ENCODE measurements around the gene NUP133.
"Not testable (repeated sequence)": the region's sequence is repeated elsewhere in the genome, so short reads cannot be mapped to it uniquely, and the experiment has no call there.

Gene NUP133

GRCh38 chr1:229507951-229508822 is at the start of gene NUP133:
TSS of gene NUP133 (minus strand) at chr1:229508341. CDS start at chr1:229508249, 92 bp downstream.
- peak; percentile 98 for DNase-seq (ENCODE audit: low spot score)

GRCh38 chr1:229557200-229557850 is 49.2 kb upstream of the NUP133 start:
- no peak for DNase-seq (ENCODE audit: low spot score)

- no peak for DNase-seq (ENCODE audit: low spot score)
These were observed 46.9 kb upstream of the NUP133 start for GRCh38 chr1:229554886-229555621.

- no peak for DNase-seq (ENCODE audit: low spot score)
These were observed 45.5 kb upstream of the NUP133 start for GRCh38 chr1:229553621-229554130.

DNA sequence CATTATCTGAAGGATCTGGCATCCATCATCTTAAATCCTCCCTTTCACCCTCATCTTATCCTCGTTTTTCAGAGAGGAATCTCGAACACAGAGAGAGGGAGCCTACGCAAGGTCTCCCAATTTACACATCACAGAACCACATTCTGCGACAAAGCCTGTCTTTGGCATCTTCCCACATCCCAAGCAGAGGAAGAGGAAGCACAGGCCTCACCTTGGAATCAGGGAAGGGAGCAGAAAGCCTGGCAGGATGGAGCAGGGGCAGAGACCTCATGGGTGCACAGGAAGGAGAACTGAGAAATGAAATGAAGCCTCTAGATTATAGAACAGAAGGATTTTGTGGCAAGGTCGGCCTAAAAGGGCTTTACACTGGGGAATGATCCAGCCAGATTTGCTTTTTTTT is 44.6 kb upstream of the NUP133 start:
- DNase-seq (ENCODE audit: low spot score): no peak

DNA sequence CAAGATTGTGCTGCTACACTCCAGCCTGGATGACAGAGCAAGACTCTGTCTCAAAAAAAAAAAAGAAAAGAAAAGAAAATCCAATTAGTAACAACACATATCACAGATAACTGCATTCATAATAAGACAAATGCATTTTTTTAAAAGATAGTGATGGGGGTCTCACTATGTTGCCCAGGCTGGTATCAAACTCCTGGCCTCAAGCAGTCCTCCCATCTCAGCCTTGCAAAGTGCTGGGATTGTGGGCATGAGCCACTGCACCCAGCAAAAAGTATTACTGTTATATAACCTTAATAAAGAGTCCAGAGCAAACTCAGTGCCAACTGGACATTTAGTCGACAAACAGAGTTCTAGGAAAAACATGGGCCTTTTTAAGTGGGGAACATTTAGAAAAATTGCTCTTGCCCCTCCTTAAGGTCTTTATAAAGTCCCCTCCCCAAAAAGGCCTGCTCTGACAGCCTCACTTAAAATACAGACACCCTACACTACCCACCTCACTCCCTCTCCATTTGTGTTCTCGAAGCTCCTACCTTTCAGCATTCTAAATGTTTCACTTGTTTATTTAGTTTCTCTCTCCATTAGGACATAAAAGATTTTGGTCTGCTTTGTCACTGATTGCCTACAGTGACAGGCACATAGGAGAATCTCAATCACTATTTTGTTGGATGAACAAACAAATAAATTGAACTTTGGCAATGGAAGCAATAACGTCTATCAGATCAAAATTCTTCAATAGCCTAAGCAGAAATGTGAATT is 42.8 kb upstream of the NUP133 start:
- DNase-seq (ENCODE audit: low spot score): no peak

GRCh38 chr1:229547542-229547941 is 39.4 kb upstream of the NUP133 start:
- DNase-seq (ENCODE audit: low spot score): no peak

GRCh38 chr1:229544587-229544986 is 36.4 kb upstream of the NUP133 start:
- no peak for DNase-seq (ENCODE audit: low spot score)

GRCh38 chr1:229539863-229540506 is 31.8 kb upstream of the NUP133 start:
- DNase-seq (ENCODE audit: low spot score): no peak

GRCh38 chr1:229538945-229539344 is 30.8 kb upstream of the NUP133 start:
- no peak for DNase-seq (ENCODE audit: low spot score)

- DNase-seq (ENCODE audit: low spot score): no peak
These were observed 29.8 kb upstream of the NUP133 start for GRCh38 chr1:229537894-229538293.

DNA sequence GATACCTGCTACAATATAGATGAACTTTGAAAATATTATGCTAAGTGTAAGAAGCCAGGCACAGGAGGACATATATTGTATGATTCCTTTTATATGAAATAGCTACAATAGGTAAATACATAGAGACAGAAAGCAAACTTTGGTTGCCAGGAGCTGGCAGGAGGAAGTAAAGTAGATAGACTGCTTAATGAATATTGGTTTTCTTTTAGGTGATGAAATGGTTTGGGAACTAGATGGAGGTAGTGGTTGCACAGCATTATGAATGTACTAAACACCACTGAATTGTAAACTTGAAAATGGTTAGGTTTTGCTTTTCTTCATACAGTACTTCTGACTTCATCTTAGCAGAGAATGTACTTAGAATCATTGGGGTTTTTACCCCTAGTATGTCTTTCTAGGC is 28.8 kb upstream of the NUP133 start:
- no peak for DNase-seq (ENCODE audit: low spot score)

DNA sequence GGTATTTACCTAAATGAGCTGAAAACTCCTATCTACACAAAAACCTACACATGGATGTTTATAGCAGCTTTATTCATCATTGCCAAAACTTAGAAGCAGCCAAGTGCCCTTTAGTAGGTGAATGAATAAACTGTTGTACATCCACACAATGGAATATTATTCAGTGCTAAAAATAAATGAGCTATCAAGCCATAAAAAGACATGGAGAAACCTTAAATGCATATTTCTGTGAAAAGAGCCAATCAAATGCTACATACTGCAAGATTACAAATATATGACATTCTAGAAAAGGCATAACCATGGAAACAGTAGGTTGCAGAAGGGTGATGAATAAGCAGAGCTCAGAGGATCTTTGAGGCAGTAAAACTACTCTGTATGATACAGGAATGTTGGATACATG is 27.1 kb upstream of the NUP133 start:
- no peak for DNase-seq (ENCODE audit: low spot score)

DNA sequence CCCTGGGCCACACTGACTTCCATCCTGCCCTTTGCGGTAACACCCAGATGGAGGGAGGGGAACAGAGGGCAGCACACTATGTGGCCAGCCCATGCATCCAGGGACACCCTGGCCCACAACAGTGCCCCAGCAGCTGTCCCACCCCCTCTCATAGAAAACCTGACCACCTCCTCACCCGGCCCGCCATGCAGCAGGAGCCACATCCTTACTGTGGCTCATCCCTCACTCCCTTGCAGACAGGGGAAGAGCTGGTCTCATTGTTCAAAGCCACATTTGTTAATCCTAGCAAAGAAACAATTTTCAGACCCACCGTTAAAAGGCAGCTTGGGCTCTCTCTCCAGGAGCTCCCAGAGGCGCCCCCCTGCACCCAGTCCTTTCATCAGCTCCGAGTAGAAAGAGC is 23.2 kb upstream of the NUP133 start:
- DNase-seq (ENCODE audit: low spot score): no peak

DNA sequence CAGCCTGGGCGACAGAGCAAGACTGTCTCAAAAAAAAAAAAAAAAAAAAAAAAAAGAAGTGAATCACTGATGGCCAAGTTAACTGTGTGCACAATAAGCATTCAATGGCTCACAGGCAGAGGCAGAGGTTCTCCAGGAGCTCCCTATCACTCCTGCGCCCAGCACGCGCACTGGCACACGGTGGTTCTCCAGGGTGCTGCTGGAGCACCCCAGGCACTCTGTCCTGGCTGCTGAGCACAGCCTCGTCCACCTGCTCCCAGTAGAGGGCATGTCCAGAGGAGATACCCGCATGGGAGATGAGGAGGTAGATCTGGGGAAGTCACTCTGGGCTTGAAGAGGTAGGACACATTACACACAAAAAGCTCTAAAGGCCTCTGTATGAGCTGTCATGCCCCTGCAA is 21.5 kb upstream of the NUP133 start:
- no peak for DNase-seq (ENCODE audit: low spot score)

DNA sequence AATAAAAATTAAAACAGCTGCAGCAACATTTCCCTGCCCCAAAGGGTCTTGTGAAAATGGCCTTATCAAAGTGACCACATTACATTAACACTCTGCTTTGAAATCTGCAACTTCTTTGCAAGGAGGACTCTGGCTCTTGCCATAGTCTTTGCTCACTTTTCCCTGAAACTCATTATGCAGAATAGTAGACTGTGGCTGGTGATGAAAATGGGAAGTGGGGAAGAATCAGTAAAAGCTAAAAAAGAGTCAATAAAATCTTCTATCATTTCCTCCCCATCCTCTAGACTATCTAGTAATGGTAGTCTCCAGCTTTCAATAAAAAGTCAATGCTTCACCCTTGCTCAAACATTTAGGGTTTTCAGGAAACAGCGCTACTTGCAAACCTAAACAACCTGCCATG is 18.6 kb upstream of the NUP133 start:
- no peak for DNase-seq (ENCODE audit: low spot score)

- no peak for DNase-seq (ENCODE audit: low spot score)
These were observed 14.9 kb upstream of the NUP133 start for GRCh38 chr1:229523052-229523451.

GRCh38 chr1:229514578-229515275 is 6.6 kb upstream of the NUP133 start:
- peak; percentile 66 for DNase-seq (ENCODE audit: low spot score)

DNA sequence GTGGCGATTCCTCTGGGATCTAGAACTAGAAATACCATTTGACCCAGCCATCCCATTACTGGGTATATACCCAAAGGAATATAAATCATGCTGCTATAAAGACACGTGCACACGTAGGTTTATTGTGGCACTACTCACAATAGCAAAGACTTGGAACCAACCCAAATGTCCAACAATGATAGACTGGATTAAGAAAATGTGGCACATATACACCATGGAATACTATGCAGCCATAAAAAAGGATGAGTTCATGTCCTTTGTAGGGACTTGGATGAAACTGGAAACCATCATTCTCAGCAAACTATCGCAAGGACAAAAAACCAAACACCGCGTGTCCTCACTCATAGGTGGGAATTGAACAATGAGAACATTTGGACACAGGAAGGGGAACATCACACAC is 3.5 kb upstream of the NUP133 start:
- DNase-seq (ENCODE audit: low spot score): not testable (repeated sequence)

DNA sequence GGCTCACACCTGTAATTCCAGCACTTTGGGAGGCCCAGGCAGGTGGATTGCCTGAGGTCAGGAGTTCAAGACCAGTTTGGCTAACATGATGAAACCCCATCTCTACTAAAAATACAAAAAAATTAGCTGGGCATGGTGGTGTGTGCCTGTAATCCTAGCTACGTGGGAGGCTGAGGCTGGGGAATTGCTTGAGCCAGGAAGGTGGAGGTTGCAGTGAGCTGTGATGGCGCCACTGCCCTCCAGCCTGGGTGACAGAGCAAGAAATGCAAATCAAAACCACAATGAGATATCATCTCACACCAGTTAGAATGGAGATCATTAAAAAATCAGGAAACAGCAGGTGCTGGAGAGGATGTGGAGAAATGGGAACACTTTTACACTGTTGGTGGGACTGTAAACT is 3.1 kb upstream of the NUP133 start:
- not testable (repeated sequence) for DNase-seq (ENCODE audit: low spot score)

GRCh38 chr1:229509576-229509975 is 1.4 kb upstream of the NUP133 start:
- no peak for DNase-seq (ENCODE audit: low spot score)

Measured in LoVo (cell line).